ENCODE measurements around the gene MEGF11. TPM values are rescaled to one million over a fixed set of nuclear protein-coding genes. Genes with fewer than 3 reads are reported as not detected.

Gene MEGF11
- polyA plus RNA-seq, 2 of the 4 experiments (the other 2 are of a cell fraction), result 0.25 to 0.31 TPM

- H3K4me1 ChIP-seq, result peaks cover 26% of the 10 kb centered on the region
- no peak for TF ChIP-seq PHF8 (IDR thresholded peaks at IDR 0.05; ENCODE audit: borderline replicate concordance, low read depth)
- TF ChIP-seq RFX5 (IDR thresholded peaks at IDR 0.05), result no peak
- no peak for TF ChIP-seq GATA3 (IDR thresholded peaks at IDR 0.05; ENCODE audit: borderline replicate concordance)
- TF ChIP-seq MAFK (IDR thresholded peaks at IDR 0.05; ENCODE audit: partially characterized antibody), result no peak
- TF ChIP-seq REST (IDR thresholded peaks at IDR 0.05), result no peak
- TF ChIP-seq ZFP36 (IDR thresholded peaks at IDR 0.05; ENCODE audit: borderline replicate concordance, partially characterized antibody), result no peak
- TF ChIP-seq MYC (IDR thresholded peaks at IDR 0.05; ENCODE audit: borderline replicate concordance, low read length), result no peak
- TF ChIP-seq, protein P1, sequence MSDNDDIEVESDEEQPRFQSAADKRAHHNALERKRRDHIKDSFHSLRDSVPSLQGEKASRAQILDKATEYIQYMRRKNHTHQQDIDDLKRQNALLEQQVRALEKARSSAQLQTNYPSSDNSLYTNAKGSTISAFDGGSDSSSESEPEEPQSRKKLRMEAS (IDR thresholded peaks at IDR 0.05), result no peak
- TF ChIP-seq SMC3 (IDR thresholded peaks at IDR 0.05), result no peak
- TF ChIP-seq FOXS1 (CRISPR knock-in tag; IDR thresholded peaks at IDR 0.05), result no peak
- no peak for TF ChIP-seq SREBF2 (IDR thresholded peaks at IDR 0.05)
- TF ChIP-seq JUNB (IDR thresholded peaks at IDR 0.05), result no peak
- TF ChIP-seq ZSCAN20 (CRISPR knock-in tag; IDR thresholded peaks at IDR 0.05), result no peak
- TF ChIP-seq JUN (IDR thresholded peaks at IDR 0.05), result no peak
- no peak for TF ChIP-seq NPAS2 (CRISPR knock-in tag; IDR thresholded peaks at IDR 0.05; ENCODE audit: borderline replicate concordance)
- TF ChIP-seq FOSB (CRISPR knock-in tag; IDR thresholded peaks at IDR 0.05), result no peak
- no peak for TF ChIP-seq RAD21 (conservative IDR thresholded peaks at IDR 0.05 in 1 of 2, IDR thresholded peaks at IDR 0.05 in 1 of 2)
- no peak for TF ChIP-seq EHF (CRISPR knock-in tag; IDR thresholded peaks at IDR 0.05)
- no peak for TF ChIP-seq RCOR1 (IDR thresholded peaks at IDR 0.05; ENCODE audit: low read depth, low read length)
- TF ChIP-seq ESRRA (IDR thresholded peaks at IDR 0.05; ENCODE audit: borderline replicate concordance, low read length), result no peak
- H3K27ac ChIP-seq, result peak overlapping the region; percentile 91 to 94
- ChIA-PET POLR2A (interaction anchor here (0.6 to 3.6 kb wide), 2 partner anchors 260 to 505 kb away, joined by 7 to 62 read pairs; partner anchors contain the start of gene INTS14), CTCF (interaction anchor here (1.3 to 3.4 kb wide), 7 partner anchors 33 to 276 kb away, joined by 3 to 28 read pairs (median 11); no protein-coding TSS in a partner anchor)
- FAIRE-seq (no peak), DNase-seq (ENCODE audit: low read depth in 1 of 2, low spot score in 1 of 2) (peak; percentile 69 to 79), ATAC-seq (peak; percentile 45 to 58; a peak in 4 of 6 replicates)
- H3K4me2 ChIP-seq, result peak overlapping the region; percentile 89
- 4% methylated on average over 2 of the region's 2 CpGs for WGBS (ENCODE audit: missing lambda C conversion rate)
- H3K4me3 ChIP-seq, result peak overlapping the region; percentile 86
- H3K9me3 ChIP-seq, result no peaks in the 10 kb centered on the region
Observed at GRCh38 chr15:65870889-65871533, 382.5 kb downstream of the MEGF11 start.

DNA sequence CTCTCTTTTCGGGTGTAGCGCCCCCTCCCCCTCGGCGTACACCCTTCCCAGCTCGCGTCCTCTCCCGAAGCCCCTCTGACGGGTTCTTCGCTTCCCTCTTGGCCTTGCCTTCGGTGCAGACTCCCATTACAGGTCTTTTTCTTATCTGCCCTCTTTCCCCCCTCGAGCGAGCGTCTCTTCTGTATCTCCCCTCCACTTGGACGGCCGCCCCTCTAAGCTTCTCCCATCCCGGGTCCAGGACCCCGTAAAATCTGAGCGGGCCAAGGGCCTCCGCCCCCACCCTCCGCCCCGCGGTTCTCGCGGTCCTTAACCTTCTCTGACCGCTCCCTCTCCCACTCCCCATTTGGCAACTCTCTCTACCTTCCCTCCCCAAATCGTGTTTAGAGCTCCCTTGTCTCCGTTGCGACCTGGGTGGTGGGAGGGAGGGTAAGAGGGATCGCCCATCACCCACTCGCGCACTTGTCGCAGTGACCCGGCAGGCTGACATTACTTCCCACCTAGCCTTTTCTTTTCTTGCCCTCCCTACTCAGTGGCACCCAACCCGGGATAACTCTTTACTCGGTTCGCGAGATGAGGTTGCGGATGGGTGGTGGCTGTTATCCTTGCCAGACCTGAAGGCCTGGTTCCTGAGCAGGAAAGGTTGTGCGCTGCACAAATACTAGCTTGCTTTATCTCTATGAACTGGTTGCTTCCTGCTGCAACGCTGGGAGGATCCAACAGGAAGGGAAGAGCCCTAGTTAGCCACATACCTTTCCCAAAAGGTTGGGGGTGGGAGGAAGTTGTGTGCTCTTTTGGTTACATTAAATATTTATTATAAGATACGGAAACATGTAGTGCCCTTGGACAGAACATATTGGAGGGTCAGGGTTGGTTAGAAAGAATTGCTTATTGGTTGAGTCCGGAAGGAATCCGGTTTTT is 383.3 kb downstream of the MEGF11 start:
- Histone ChIP-seq H3K4me2 (peak overlapping the region; percentile 89), H3K27ac (peak overlapping the region; percentile 91 to 94), H3K4me1 (peaks cover 26% of the 10 kb centered on the region), H3K4me3 (peak overlapping the region; percentile 86), H3K9me3 (no peaks in the 10 kb centered on the region)
- ATAC-seq, result peak; percentile 49 to 52
- POLR2A ChIA-PET, result interaction anchor here (0.5 to 3.6 kb wide), 42 partner anchors 8 to 614 kb away, joined by 3 to 62 read pairs (median 4); partner anchors contain the start of genes DENND4A, DIS3L, HACD3 and INTS14
- DNase-seq (ENCODE audit: low read depth in 1 of 2, low spot score in 1 of 2), result peak in 1 of 2 experiments; percentile 65
- WGBS (ENCODE audit: missing lambda C conversion rate), result 1% methylated on average over 43 of the region's 43 CpGs
- CTCF ChIA-PET, result interaction anchor here (0.7 to 6.3 kb wide), 21 partner anchors 8 to 518 kb away, joined by 3 to 80 read pairs (median 7); partner anchors contain the start of gene INTS14
- no peak for FAIRE-seq
- TF ChIP-seq HOXB13 (CRISPR knock-in tag; IDR thresholded peaks at IDR 0.05; ENCODE audit: low read depth) (no peak), EHF (CRISPR knock-in tag; IDR thresholded peaks at IDR 0.05) (peak; percentile 15; the same call in 1 of the 2 replicates)
